ENCODE data around the gene PHF1.

Gene PHF1

DNA sequence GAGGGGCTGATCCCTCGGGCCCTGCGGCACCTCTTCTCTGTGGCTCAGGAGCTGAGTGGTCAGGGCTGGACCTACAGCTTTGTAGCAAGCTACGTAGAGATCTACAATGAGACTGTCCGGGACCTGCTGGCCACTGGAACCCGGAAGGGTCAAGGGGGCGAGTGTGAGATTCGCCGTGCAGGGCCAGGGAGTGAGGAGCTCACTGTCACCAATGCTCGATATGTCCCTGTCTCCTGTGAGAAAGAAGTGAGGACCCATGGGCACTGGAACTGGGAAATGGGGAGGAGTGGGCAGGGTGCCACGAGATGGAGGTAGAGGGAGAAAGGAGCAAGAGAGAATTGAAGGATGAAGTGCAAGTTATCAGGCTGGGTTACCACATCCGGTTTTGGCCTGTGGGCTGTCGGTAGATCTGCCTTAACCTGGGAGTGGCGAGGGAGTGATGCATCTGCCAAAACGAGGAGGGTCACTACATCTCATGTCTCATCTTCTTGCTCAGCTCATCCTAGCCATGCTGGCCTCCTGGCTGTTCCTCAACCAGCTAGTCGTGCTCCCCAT lies 5.4 kb upstream of the PHF1 start:
- H3K9me3 ChIP-seq (ENCODE audit: severe bottlenecking): no peaks in the 10 kb centered on the region
- no peak overlapping the region for H3K27ac ChIP-seq
- H3K36me3 ChIP-seq: peaks cover 90% of the 10 kb centered on the region
- TF ChIP-seq, protein P1, sequence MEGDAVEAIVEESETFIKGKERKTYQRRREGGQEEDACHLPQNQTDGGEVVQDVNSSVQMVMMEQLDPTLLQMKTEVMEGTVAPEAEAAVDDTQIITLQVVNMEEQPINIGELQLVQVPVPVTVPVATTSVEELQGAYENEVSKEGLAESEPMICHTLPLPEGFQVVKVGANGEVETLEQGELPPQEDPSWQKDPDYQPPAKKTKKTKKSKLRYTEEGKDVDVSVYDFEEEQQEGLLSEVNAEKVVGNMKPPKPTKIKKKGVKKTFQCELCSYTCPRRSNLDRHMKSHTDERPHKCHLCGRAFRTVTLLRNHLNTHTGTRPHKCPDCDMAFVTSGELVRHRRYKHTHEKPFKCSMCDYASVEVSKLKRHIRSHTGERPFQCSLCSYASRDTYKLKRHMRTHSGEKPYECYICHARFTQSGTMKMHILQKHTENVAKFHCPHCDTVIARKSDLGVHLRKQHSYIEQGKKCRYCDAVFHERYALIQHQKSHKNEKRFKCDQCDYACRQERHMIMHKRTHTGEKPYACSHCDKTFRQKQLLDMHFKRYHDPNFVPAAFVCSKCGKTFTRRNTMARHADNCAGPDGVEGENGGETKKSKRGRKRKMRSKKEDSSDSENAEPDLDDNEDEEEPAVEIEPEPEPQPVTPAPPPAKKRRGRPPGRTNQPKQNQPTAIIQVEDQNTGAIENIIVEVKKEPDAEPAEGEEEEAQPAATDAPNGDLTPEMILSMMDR (IDR thresholded peaks at IDR 0.05; ENCODE audit: low read depth, low read length): no peak
- H3K27me3 ChIP-seq (ENCODE audit: insufficient read depth, low read depth, severe bottlenecking): no peaks in the 10 kb centered on the region
- DNase-seq: no peak
- no peak overlapping the region for H3K4me3 ChIP-seq (ENCODE audit: low read depth, low read length)

GRCh38 chr6:33406126-33406525 lies 4.7 kb upstream of the PHF1 start:
- Histone ChIP-seq H3K27me3 (ENCODE audit: insufficient read depth, low read depth, severe bottlenecking) (no peaks in the 10 kb centered on the region), H3K4me3 (ENCODE audit: low read depth, low read length) (no peak overlapping the region), H3K27ac (no peak overlapping the region), H3K36me3 (peaks cover 83% of the 10 kb centered on the region), H3K9me3 (ENCODE audit: severe bottlenecking) (no peaks in the 10 kb centered on the region)
- TF ChIP-seq, protein P1 (IDR thresholded peaks at IDR 0.05; ENCODE audit: low read depth, low read length): no peak
- no peak for DNase-seq

GRCh38 chr6:33407132-33407718 lies 3.6 kb upstream of the PHF1 start:
- H3K27me3 ChIP-seq (ENCODE audit: insufficient read depth, low read depth, severe bottlenecking): no peaks in the 10 kb centered on the region
- no peak overlapping the region for H3K4me3 ChIP-seq (ENCODE audit: low read depth, low read length)
- TF ChIP-seq, protein P1 (IDR thresholded peaks at IDR 0.05; ENCODE audit: low read depth, low read length): peak; percentile 22; the same call in 1 of the 2 replicates
- no peaks in the 10 kb centered on the region for H3K9me3 ChIP-seq (ENCODE audit: severe bottlenecking)
- peaks cover 74% of the 10 kb centered on the region for H3K36me3 ChIP-seq
- H3K27ac ChIP-seq: peak overlapping the region; percentile 9
- DNase-seq: no peak

DNA sequence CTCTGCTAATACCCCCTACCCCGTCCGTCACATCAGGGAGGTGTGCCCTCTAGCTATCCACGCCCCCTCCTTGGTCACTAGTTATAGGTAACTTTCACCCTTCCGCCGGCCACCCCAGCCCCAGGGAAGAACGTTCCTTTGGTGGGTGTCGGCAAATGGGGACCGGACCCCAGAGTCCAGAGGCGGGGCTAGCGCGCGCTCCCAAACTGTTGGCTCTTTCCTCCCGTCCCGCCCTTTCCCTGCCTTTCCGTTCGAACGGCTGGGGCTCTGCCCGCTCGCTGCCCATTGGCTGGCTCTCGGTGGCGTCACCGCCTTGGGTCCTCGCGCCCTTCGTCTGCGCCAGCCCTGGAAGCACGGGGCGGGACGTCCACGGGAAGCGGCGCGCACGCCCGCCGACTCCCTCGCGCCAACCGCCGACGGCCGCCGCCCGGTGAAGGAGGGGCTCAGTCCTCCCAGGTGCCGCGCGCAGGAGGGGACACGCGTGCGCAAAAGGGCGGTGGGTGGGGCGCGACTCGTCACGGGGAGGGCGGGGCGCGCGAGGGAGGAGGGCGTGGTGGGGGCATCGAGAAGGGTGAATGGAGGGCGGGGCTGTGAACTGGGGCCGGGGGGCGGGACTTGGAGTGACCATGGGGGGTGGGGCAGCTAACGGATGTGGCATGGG lies 634 bp upstream of the PHF1 start:
- Histone ChIP-seq H3K36me3 (peaks cover 72% of the 10 kb centered on the region), H3K27ac (peak overlapping the region; percentile 97), H3K9me3 (ENCODE audit: severe bottlenecking) (no peaks in the 10 kb centered on the region), H3K27me3 (ENCODE audit: insufficient read depth, low read depth, severe bottlenecking) (no peaks in the 10 kb centered on the region), H3K4me3 (ENCODE audit: low read depth, low read length) (peak overlapping the region; percentile 62)
- peak; percentile 100 for DNase-seq
- TF ChIP-seq, protein P1 (IDR thresholded peaks at IDR 0.05; ENCODE audit: low read depth, low read length): no peak

GRCh38 chr6:33411632-33412005 lies 805 bp downstream of the PHF1 start:
- Histone ChIP-seq H3K36me3 (peaks cover 72% of the 10 kb centered on the region), H3K27me3 (ENCODE audit: insufficient read depth, low read depth, severe bottlenecking) (no peaks in the 10 kb centered on the region), H3K27ac (peak overlapping the region; percentile 97), H3K4me3 (ENCODE audit: low read depth, low read length) (peak overlapping the region; percentile 62), H3K9me3 (ENCODE audit: severe bottlenecking) (no peaks in the 10 kb centered on the region)
- no peak for DNase-seq
- TF ChIP-seq, protein P1 (IDR thresholded peaks at IDR 0.05; ENCODE audit: low read depth, low read length): no peak

All from WERI-Rb-1 (cell line).